HepG2 (cell line): ENCODE data around the gene HDHD3. TPM values are rescaled to one million over a fixed set of nuclear protein-coding genes. Genes with fewer than 3 reads are reported as not detected.

Experiments
- ARNT ChIP-seq: fragments of 450-650 bp; IDR thresholded peaks from 2 replicates; pipeline ENCODE4 v1.6.1; 2017
- DBP ChIP-seq: sonication (generic); formaldehyde crosslinking; IDR thresholded peaks from 2 replicates; pipeline ENCODE4 v1.4.0; 2020; ENCODE audit warnings: missing genetic modification reagents; ENCODE audit errors: not compliant biosample characterization
- KMT2A ChIP-seq: sonication (generic); formaldehyde crosslinking; IDR thresholded peaks from 2 replicates; pipeline ENCODE4 v1.4.0; 2020; ENCODE audit warnings: missing genetic modification reagents
- NAIF1 ChIP-seq: sonication (generic); formaldehyde crosslinking; IDR thresholded peaks from 2 replicates; pipeline ENCODE4 v1.5.0; 2020; ENCODE audit warnings: mild to moderate bottlenecking, missing genetic modification reagents, borderline replicate concordance
- SNAPC5 ChIP-seq: sonication (generic); formaldehyde crosslinking; IDR thresholded peaks from 2 replicates; pipeline ENCODE4 v1.8.1; 2023; ENCODE audit warnings: mild to moderate bottlenecking, missing genetic modification reagents, borderline replicate concordance
- ZFP90 ChIP-seq: sonication (generic); formaldehyde crosslinking; IDR thresholded peaks from 2 replicates; pipeline ENCODE4 v1.8.0; 2022; ENCODE audit warnings: missing genetic modification reagents, mild to moderate bottlenecking, inconsistent platforms, borderline replicate concordance
- ZNF569 ChIP-seq: sonication (generic); formaldehyde crosslinking; IDR thresholded peaks from 2 replicates; pipeline ENCODE4 v1.5.0; 2020; ENCODE audit warnings: mild to moderate bottlenecking, missing genetic modification reagents, moderate library complexity, borderline replicate concordance
- ZNF710 ChIP-seq: sonication (generic); formaldehyde crosslinking; IDR thresholded peaks from 2 replicates; pipeline ENCODE4 v1.5.0; 2020; ENCODE audit warnings: mild to moderate bottlenecking, missing genetic modification reagents, borderline replicate concordance
- ZNF75D ChIP-seq: sonication (generic); formaldehyde crosslinking; IDR thresholded peaks from 2 replicates; pipeline ENCODE4 v1.8.1; 2023; ENCODE audit warnings: missing genetic modification reagents, mild to moderate bottlenecking, borderline replicate concordance
- polyA plus RNA-seq, 8 experiments: library from polyadenylated mRNA; depleted of rRNA in 3 of 8; stranded (reverse) in 7 of 8; unstranded in 1 of 8; fragments of >200 nt; fragmentation: Illumina TruSeq in 4 of 8; extraction: Trizol in 4 of 8; gene quantifications; 2 replicates each; pipeline versions ENCODE4 v1.2.1 to v1.2.3, GENCODE V29; 2011 to 2016; ENCODE audit warnings: low read depth in 4 of 8, missing spikeins in 1 of 8, mixed read lengths in 1 of 8; ENCODE audit not compliant: insufficient read depth in 1 of 8
- total RNA-seq, 5 experiments: library from RNA; depleted of rRNA; stranded (reverse); fragments of >200 nt; fragmentation: Illumina TruSeq; extraction: Trizol; gene quantifications; 2 replicates each; pipeline ENCODE4 v1.2.3, GENCODE V29; 2016; ENCODE audit warnings: low read depth in 1 of 5
- TF ChIP-seq, protein P1 (sequence below): sonication (generic); formaldehyde crosslinking; IDR thresholded peaks from 2 replicates; pipeline ENCODE4 v1.4.0; 2020; ENCODE audit warnings: missing genetic modification reagents, borderline replicate concordance
- TF ChIP-seq, protein P2 (sequence below): fragments of 450-650 bp; IDR thresholded peaks from 2 replicates; pipeline ENCODE4 v1.6.1; 2017
- TF ChIP-seq, protein P3 (sequence below): sonication (generic); formaldehyde crosslinking; IDR thresholded peaks from 2 replicates; pipeline ENCODE4 v1.4.0; 2020; ENCODE audit warnings: missing genetic modification reagents
- TF ChIP-seq, protein P4 (sequence below): sonication (generic); formaldehyde crosslinking; IDR thresholded peaks from 2 replicates; pipeline ENCODE4 v1.4.0; 2020; ENCODE audit warnings: missing genetic modification reagents, borderline replicate concordance
- TF ChIP-seq, protein P5 (sequence below): sonication (generic); formaldehyde crosslinking; IDR thresholded peaks from 2 replicates; pipeline ENCODE4 v1.9.0; 2022; ENCODE audit warnings: low read depth, missing genetic modification reagents

The HDHD3 gene
- total and polyA plus RNA-seq, 2 of the 13 experiments (the other 11 are each of a cell fraction or from before 2014, with no cell fraction given) = 23.1 to 38.5 TPM

GRCh38 chr9:113395000-113395861 is 18.4 kb upstream of the HDHD3 start (continued):
- TF ChIP-seq ZNF710 (CRISPR knock-in tag) = peak; percentile 67; the same call in 1 of the 2 replicates
- TF ChIP-seq, protein P1, sequence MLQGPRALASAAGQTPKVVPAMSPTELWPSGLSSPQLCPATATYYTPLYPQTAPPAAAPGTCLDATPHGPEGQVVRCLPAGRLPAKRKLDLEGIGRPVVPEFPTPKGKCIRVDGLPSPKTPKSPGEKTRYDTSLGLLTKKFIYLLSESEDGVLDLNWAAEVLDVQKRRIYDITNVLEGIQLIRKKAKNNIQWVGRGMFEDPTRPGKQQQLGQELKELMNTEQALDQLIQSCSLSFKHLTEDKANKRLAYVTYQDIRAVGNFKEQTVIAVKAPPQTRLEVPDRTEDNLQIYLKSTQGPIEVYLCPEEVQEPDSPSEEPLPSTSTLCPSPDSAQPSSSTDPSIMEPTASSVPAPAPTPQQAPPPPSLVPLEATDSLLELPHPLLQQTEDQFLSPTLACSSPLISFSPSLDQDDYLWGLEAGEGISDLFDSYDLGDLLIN (CRISPR knock-in tag) = no peak
- no peak for TF ChIP-seq SNAPC5
- 0 out of 2 replicates have a peak, but pooled peaks have one; percentile 44 for TF ChIP-seq ZFP90 (CRISPR knock-in tag)
- no peak for TF ChIP-seq DBP
- TF ChIP-seq, protein P2, sequence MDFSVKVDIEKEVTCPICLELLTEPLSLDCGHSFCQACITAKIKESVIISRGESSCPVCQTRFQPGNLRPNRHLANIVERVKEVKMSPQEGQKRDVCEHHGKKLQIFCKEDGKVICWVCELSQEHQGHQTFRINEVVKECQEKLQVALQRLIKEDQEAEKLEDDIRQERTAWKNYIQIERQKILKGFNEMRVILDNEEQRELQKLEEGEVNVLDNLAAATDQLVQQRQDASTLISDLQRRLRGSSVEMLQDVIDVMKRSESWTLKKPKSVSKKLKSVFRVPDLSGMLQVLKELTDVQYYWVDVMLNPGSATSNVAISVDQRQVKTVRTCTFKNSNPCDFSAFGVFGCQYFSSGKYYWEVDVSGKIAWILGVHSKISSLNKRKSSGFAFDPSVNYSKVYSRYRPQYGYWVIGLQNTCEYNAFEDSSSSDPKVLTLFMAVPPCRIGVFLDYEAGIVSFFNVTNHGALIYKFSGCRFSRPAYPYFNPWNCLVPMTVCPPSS = no peak
- no peak for TF ChIP-seq KMT2A (CRISPR knock-in tag)
- no peak for TF ChIP-seq ARNT
- TF ChIP-seq ZNF75D (CRISPR knock-in tag) = no peak
- TF ChIP-seq, protein P3, sequence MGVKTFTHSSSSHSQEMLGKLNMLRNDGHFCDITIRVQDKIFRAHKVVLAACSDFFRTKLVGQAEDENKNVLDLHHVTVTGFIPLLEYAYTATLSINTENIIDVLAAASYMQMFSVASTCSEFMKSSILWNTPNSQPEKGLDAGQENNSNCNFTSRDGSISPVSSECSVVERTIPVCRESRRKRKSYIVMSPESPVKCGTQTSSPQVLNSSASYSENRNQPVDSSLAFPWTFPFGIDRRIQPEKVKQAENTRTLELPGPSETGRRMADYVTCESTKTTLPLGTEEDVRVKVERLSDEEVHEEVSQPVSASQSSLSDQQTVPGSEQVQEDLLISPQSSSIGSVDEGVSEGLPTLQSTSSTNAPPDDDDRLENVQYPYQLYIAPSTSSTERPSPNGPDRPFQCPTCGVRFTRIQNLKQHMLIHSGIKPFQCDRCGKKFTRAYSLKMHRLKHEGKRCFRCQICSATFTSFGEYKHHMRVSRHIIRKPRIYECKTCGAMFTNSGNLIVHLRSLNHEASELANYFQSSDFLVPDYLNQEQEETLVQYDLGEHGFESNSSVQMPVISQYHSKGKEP (CRISPR knock-in tag) = no peak
- no peak for TF ChIP-seq ZNF569 (CRISPR knock-in tag)
- no peak for TF ChIP-seq NAIF1
- TF ChIP-seq, protein P4, sequence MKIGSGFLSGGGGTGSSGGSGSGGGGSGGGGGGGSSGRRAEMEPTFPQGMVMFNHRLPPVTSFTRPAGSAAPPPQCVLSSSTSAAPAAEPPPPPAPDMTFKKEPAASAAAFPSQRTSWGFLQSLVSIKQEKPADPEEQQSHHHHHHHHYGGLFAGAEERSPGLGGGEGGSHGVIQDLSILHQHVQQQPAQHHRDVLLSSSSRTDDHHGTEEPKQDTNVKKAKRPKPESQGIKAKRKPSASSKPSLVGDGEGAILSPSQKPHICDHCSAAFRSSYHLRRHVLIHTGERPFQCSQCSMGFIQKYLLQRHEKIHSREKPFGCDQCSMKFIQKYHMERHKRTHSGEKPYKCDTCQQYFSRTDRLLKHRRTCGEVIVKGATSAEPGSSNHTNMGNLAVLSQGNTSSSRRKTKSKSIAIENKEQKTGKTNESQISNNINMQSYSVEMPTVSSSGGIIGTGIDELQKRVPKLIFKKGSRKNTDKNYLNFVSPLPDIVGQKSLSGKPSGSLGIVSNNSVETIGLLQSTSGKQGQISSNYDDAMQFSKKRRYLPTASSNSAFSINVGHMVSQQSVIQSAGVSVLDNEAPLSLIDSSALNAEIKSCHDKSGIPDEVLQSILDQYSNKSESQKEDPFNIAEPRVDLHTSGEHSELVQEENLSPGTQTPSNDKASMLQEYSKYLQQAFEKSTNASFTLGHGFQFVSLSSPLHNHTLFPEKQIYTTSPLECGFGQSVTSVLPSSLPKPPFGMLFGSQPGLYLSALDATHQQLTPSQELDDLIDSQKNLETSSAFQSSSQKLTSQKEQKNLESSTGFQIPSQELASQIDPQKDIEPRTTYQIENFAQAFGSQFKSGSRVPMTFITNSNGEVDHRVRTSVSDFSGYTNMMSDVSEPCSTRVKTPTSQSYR (CRISPR knock-in tag) = peak; percentile 54; the same call in 1 of the 2 replicates
- TF ChIP-seq, protein P5, sequence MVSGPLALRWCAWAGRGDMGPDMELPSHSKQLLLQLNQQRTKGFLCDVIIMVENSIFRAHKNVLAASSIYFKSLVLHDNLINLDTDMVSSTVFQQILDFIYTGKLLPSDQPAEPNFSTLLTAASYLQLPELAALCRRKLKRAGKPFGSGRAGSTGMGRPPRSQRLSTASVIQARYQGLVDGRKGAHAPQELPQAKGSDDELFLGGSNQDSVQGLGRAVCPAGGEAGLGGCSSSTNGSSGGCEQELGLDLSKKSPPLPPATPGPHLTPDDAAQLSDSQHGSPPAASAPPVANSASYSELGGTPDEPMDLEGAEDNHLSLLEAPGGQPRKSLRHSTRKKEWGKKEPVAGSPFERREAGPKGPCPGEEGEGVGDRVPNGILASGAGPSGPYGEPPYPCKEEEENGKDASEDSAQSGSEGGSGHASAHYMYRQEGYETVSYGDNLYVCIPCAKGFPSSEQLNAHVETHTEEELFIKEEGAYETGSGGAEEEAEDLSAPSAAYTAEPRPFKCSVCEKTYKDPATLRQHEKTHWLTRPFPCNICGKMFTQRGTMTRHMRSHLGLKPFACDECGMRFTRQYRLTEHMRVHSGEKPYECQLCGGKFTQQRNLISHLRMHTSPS (CRISPR knock-in tag) = peak; percentile 95
